WTC11 (cell line): Measurements from ENCODE around the gene VAV2. TPM values are rescaled to one million over a fixed set of nuclear protein-coding genes. Genes with fewer than 3 reads are reported as not detected.
A peak's percentile ranks its signal among the peaks of the same experiment; 100 is the strongest.

ENCODE experiments used
- ATAC-seq: fragments of 200-7000 bp; cut with Tn5 transposase; 2 replicates; pipeline ENCODE4 v1.10.0; 2021; ENCODE audit warnings: mild to moderate bottlenecking, moderate library complexity
- CTCF ChIA-PET: fragments of 300-600 bp; sonication (Branson Sonifier 250); formaldehyde crosslinking; loops from one replicate; lab custom pipeline; 2021; ENCODE audit warnings: antibody characterized with exemption; lab: Charles Lee
- POLR2A ChIA-PET: fragments of 350-600 bp; sonication (Branson Sonifier 250); formaldehyde crosslinking; loops from one replicate; lab custom pipeline; 2021; ENCODE audit warnings: antibody characterized with exemption; lab: Charles Lee
- DNase-seq: peaks from one replicate; pipeline ENCODE4 v3.0.0; 2021; ENCODE audit warnings: low spot score
- H3K27ac Mint-ChIP-seq: 2 replicates; pipeline ENCODE4 v1.8.0; 2021; ENCODE audit warnings: mixed read lengths
- H3K27me3 Mint-ChIP-seq: 2 replicates; pipeline ENCODE4 v1.8.0; 2021; ENCODE audit warnings: low read depth, mild to moderate bottlenecking, moderate library complexity, mixed read lengths
- H3K36me3 Mint-ChIP-seq: 2 replicates; pipeline ENCODE4 v1.8.0; 2021; ENCODE audit warnings: mixed read lengths
- H3K4me1 Mint-ChIP-seq: 2 replicates; pipeline ENCODE4 v1.8.0; 2022; ENCODE audit warnings: mixed read lengths
- H3K4me3 Mint-ChIP-seq: 2 replicates; pipeline ENCODE4 v1.8.0; 2021; ENCODE audit warnings: mild to moderate bottlenecking, moderate library complexity, mixed read lengths
- H3K9me3 Mint-ChIP-seq: 2 replicates; pipeline ENCODE4 v1.8.0; 2021; ENCODE audit warnings: mixed read lengths
- CREB1 ChIP-seq: sonication (generic); formaldehyde crosslinking; IDR thresholded peaks from 2 replicates; pipeline ENCODE4 v1.8.0; 2023; ENCODE audit warnings: mild to moderate bottlenecking, missing genetic modification reagents
- CREM ChIP-seq: sonication (generic); formaldehyde crosslinking; IDR thresholded peaks from 2 replicates; pipeline ENCODE4 v1.8.1; 2022; ENCODE audit warnings: mild to moderate bottlenecking, missing genetic modification reagents, moderate library complexity
- GABPB1 ChIP-seq: sonication (generic); formaldehyde crosslinking; IDR thresholded peaks from 2 replicates; pipeline ENCODE4 v1.8.1; 2023; ENCODE audit warnings: mild to moderate bottlenecking, missing genetic modification reagents
- NR3C1 ChIP-seq: sonication (generic); formaldehyde crosslinking; conservative IDR thresholded peaks from 2 replicates; pipeline ENCODE4 v1.8.1; 2023; ENCODE audit warnings: low read depth, mild to moderate bottlenecking, missing genetic modification reagents
- OVOL2 ChIP-seq: fragments of 250-450 bp; sonication (Bioruptor Pico); IDR thresholded peaks from 2 replicates; pipeline ENCODE4 v1.9.0; 2021; ENCODE audit warnings: mild to moderate bottlenecking, borderline replicate concordance
- SOX15 ChIP-seq: fragments of 250-450 bp; sonication (Bioruptor Pico); IDR thresholded peaks from 2 replicates; pipeline ENCODE4 v1.9.0; 2021; ENCODE audit warnings: mild to moderate bottlenecking
- ZBTB21 ChIP-seq: sonication (generic); formaldehyde crosslinking; IDR thresholded peaks from 2 replicates; pipeline ENCODE4 v1.8.1; 2023; ENCODE audit warnings: mild to moderate bottlenecking, missing genetic modification reagents, borderline replicate concordance
- ZNF219 ChIP-seq: sonication (generic); formaldehyde crosslinking; IDR thresholded peaks from 2 replicates; pipeline ENCODE4 v1.8.0; 2023; ENCODE audit warnings: missing genetic modification reagents, mild to moderate bottlenecking, borderline replicate concordance
- ZNF423 ChIP-seq: fragments of 250-450 bp; sonication (Bioruptor Pico); IDR thresholded peaks from 2 replicates; pipeline ENCODE4 v2.1.2; 2022; ENCODE audit warnings: mild to moderate bottlenecking, moderate library complexity
- ZNF512 ChIP-seq: sonication (generic); formaldehyde crosslinking; IDR thresholded peaks from 2 replicates; pipeline ENCODE4 v1.8.1; 2022; ENCODE audit warnings: missing genetic modification reagents, borderline replicate concordance
- total RNA-seq: library from RNA; stranded (reverse); gene quantifications from 3 replicates; pipeline ENCODE4 v1.2.3, GENCODE V29; 2021
- TF ChIP-seq, protein P1 (sequence below): sonication (generic); formaldehyde crosslinking; IDR thresholded peaks from 2 replicates; pipeline ENCODE4 v1.8.0; 2023; ENCODE audit warnings: mild to moderate bottlenecking, missing genetic modification reagents
- TF ChIP-seq, protein P2 (sequence below): sonication (generic); formaldehyde crosslinking; IDR thresholded peaks from 2 replicates; pipeline ENCODE4 v1.8.1; 2022; ENCODE audit warnings: mild to moderate bottlenecking, missing genetic modification reagents, moderate library complexity, borderline replicate concordance
- TF ChIP-seq, protein P3 (sequence below): sonication (generic); formaldehyde crosslinking; IDR thresholded peaks from 2 replicates; pipeline ENCODE4 v1.8.0; 2023; ENCODE audit warnings: missing genetic modification reagents
- TF ChIP-seq, protein P4 (sequence below): sonication (generic); formaldehyde crosslinking; IDR thresholded peaks from 2 replicates; pipeline ENCODE4 v1.8.1; 2022; ENCODE audit warnings: low read depth, mild to moderate bottlenecking, moderate library complexity, missing genetic modification reagents, borderline replicate concordance

VAV2 gene
- total RNA-seq, 1 experiment from 2014 or later, result 39.7 TPM

GRCh38 chr9:133823189-133824105 is 168.7 kb downstream of the VAV2 start:
- POLR2A ChIA-PET, result no interaction called here
- Mint-ChIP-seq H3K36me3 (no peaks in the 10 kb centered on the region), H3K4me1 (peaks cover 47% of the 10 kb centered on the region), H3K9me3 (no peaks in the 10 kb centered on the region), H3K4me3 (no peak overlapping the region), H3K27ac (peak overlapping the region; percentile 13), H3K27me3 (no peaks in the 10 kb centered on the region)
- TF ChIP-seq NR3C1 (no peak), CREM (CRISPR knock-in tag) (no peak), ZNF423 (CRISPR knock-in tag) (peak; percentile 29; the same call in 1 of the 2 replicates)
- DNase-seq (no peak), ATAC-seq (no peak)
- CTCF ChIA-PET, result interaction anchor here (0.9 to 3.4 kb wide), 3 partner anchors 16 to 171 kb away, joined by 3 to 16 read pairs (median 3); no protein-coding TSS in a partner anchor

GRCh38 chr9:133822430-133823065 is 169.6 kb downstream of the VAV2 start:
- H3K27me3 Mint-ChIP-seq, result no peaks in the 10 kb centered on the region
- peak overlapping the region; percentile 66; the same call in 1 of the 2 replicates for H3K27ac Mint-ChIP-seq
- TF ChIP-seq, protein P1, sequence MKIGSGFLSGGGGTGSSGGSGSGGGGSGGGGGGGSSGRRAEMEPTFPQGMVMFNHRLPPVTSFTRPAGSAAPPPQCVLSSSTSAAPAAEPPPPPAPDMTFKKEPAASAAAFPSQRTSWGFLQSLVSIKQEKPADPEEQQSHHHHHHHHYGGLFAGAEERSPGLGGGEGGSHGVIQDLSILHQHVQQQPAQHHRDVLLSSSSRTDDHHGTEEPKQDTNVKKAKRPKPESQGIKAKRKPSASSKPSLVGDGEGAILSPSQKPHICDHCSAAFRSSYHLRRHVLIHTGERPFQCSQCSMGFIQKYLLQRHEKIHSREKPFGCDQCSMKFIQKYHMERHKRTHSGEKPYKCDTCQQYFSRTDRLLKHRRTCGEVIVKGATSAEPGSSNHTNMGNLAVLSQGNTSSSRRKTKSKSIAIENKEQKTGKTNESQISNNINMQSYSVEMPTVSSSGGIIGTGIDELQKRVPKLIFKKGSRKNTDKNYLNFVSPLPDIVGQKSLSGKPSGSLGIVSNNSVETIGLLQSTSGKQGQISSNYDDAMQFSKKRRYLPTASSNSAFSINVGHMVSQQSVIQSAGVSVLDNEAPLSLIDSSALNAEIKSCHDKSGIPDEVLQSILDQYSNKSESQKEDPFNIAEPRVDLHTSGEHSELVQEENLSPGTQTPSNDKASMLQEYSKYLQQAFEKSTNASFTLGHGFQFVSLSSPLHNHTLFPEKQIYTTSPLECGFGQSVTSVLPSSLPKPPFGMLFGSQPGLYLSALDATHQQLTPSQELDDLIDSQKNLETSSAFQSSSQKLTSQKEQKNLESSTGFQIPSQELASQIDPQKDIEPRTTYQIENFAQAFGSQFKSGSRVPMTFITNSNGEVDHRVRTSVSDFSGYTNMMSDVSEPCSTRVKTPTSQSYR (CRISPR knock-in tag), result no peak
- TF ChIP-seq, protein P2, sequence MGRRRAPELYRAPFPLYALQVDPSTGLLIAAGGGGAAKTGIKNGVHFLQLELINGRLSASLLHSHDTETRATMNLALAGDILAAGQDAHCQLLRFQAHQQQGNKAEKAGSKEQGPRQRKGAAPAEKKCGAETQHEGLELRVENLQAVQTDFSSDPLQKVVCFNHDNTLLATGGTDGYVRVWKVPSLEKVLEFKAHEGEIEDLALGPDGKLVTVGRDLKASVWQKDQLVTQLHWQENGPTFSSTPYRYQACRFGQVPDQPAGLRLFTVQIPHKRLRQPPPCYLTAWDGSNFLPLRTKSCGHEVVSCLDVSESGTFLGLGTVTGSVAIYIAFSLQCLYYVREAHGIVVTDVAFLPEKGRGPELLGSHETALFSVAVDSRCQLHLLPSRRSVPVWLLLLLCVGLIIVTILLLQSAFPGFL (CRISPR knock-in tag), result no peak
- TF ChIP-seq ZNF512 (CRISPR knock-in tag) (no peak), SOX15 (CRISPR knock-in tag) (no peak), CREB1 (CRISPR knock-in tag) (no peak), GABPB1 (CRISPR knock-in tag) (no peak), ZBTB21 (CRISPR knock-in tag) (no peak), OVOL2 (CRISPR knock-in tag) (no peak), ZNF219 (CRISPR knock-in tag) (no peak)
- TF ChIP-seq, protein P3, sequence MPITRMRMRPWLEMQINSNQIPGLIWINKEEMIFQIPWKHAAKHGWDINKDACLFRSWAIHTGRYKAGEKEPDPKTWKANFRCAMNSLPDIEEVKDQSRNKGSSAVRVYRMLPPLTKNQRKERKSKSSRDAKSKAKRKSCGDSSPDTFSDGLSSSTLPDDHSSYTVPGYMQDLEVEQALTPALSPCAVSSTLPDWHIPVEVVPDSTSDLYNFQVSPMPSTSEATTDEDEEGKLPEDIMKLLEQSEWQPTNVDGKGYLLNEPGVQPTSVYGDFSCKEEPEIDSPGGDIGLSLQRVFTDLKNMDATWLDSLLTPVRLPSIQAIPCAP (CRISPR knock-in tag), result no peak
- TF ChIP-seq, protein P4, sequence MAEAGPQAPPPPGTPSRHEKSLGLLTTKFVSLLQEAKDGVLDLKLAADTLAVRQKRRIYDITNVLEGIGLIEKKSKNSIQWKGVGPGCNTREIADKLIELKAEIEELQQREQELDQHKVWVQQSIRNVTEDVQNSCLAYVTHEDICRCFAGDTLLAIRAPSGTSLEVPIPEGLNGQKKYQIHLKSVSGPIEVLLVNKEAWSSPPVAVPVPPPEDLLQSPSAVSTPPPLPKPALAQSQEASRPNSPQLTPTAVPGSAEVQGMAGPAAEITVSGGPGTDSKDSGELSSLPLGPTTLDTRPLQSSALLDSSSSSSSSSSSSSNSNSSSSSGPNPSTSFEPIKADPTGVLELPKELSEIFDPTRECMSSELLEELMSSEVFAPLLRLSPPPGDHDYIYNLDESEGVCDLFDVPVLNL (CRISPR knock-in tag), result no peak
- TF ChIP-seq, all 79 proteins: peak for 0
- POLR2A ChIA-PET, result interaction anchor here (0.6 kb wide), 1 partner anchor 143 kb away, joined by 3 read pairs; no protein-coding TSS in a partner anchor
- no peak overlapping the region for H3K4me3 Mint-ChIP-seq
- DNase-seq (no peak), ATAC-seq (no peak)
- peaks cover 47% of the 10 kb centered on the region for H3K4me1 Mint-ChIP-seq
- CTCF ChIA-PET, result interaction anchor here (1.1 to 1.6 kb wide), 3 partner anchors 40 to 171 kb away, joined by 3 to 4 read pairs (median 4); no protein-coding TSS in a partner anchor
- H3K9me3 Mint-ChIP-seq, result no peaks in the 10 kb centered on the region
- H3K36me3 Mint-ChIP-seq, result no peaks in the 10 kb centered on the region
